HG02623 (cell line): ENCODE measurements around the gene HAL.
A peak's percentile ranks its signal among the peaks of the same experiment; 100 is the strongest.

Experiments used
- ATAC-seq: cut with Tn5 transposase; IDR thresholded peaks from one replicate; pipeline ENCODE4 v1.9.1; 2021; ENCODE audit warnings: moderate library complexity; ENCODE audit not compliant: unreplicated experiment

HAL gene

DNA sequence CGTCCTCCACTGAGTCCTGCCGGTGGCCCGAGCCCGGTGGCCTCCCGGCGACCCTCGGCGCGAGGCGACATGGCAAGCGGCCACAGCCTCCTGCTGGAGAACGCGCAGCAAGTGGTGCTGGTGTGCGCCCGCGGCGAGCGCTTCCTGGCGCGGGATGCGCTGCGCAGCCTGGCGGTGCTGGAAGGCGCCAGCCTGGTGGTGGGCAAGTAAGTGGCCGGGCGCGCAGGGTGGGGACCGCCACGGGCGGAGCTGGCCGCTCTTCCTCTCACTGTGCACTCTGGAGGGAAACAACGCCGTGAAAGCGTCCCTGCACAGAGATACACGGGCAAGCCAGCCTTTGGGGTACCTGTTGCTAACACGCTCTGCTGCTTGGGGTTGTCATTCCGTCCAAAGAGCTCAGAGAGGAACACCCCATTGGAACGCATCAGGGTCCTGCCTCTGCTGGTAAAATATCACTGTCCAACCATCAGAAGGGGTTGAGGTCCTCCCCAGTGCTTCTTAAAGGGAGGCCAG is 52.8 kb downstream of the HAL start, which contains the start of gene AMDHD1:
AMDHD1 (plus strand) TSS at position 2 of the 513 bp plus-strand sequence; CDS start at position 70, 68 bp downstream.
- ATAC-seq: peak; percentile 46

- peak; percentile 98 for ATAC-seq
These were observed 53.4 kb downstream of the HAL start, which contains the start of gene CCDC38 for GRCh38 chr12:95942524-95943329. TSS of gene CCDC38 (minus strand) at chr12:95942614. CDS start at chr12:95936509, 6,105 bp downstream.

GRCh38 chr12:95942101-95942523 is 54.0 kb downstream of the HAL start:
- no peak for ATAC-seq

- no peak for ATAC-seq
These were observed 55.6 kb downstream of the HAL start for GRCh38 chr12:95940514-95940913.
